SHP77 (cell line): Measurements from ENCODE around the gene RNF207.

ENCODE experiments used
- DNase-seq, 2 experiments: peaks; one replicate each; lab custom pipeline; 2025; lab: John Stamatoyannopoulos, UW

Gene RNF207

GRCh38 chr1:6174621-6175410 is 31.1 kb upstream of the RNF207 start:
- DNase-seq, result no peak

DNA sequence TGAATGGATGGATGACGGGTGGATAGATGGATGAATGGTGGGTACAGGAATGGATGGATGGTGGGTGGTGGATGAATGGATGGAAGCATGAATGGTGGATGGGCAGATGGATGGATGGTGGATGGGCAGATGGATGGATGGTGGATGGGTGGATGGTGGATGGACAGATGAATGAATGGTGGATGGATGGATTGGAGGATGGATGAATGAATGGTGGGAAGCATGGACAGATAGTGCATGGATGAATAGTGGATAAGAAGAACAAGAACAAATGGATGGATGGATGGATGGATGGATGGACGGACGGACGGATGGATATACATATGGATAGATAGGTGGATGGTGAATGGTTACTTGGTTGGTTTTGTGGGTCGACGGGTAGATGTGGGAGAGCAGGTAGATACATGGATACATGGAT is 30.5 kb upstream of the RNF207 start:
- no peak for DNase-seq

DNA sequence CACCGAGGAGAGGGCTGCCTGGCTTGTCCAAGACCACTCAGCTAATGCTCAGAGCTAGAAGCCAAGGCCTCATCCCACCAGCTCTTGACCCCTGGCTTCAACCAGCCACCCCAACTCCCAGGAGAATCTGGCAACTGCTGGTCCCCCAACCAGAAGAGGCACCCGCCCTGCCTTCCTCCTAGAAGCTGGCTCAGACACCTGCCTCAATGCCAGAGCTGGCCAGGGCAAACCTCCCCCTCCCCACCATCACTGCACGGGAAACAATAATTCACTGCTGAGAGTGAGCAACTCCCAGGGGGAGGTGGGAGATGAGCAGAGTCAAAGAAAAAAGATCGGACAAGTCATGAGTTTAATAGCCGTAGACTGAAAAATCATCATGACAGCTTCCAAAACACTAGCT is 29.1 kb upstream of the RNF207 start:
- no peak for DNase-seq

DNA sequence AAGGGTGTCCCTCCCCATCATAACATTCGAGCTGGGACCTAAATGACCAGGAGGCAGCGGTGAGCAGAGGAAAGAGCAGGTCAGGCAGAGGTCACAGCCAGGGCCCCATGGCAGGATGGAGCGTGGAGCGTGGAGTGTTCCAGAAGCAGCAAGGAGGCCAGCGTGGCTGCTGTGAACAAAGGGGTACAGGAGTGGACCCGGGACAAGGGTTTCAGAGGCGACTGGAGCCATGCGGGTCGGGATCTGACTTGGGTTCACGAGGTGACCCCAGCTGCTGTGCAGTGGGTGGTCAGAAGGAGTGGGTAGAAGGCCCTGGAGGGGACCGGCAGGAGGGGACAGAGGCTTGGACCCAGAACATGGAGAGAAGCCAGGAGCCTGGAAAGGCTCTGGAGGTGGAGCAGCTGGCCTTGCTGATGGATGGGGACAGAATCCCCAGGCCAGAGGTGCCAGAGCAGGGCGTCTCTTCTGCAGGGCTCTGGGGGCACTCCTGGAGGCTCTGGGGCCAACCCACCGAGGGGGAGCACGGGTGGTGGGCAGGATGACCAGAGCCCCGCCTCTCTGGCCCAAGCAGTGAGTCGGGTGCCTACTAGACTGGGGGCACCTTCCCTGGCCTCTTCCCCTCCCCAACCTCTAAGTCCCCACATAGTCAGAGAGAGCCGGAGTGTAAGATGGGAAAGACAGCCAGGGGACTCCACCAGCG is 28.1 kb upstream of the RNF207 start:
- DNase-seq, result no peak

GRCh38 chr1:6178751-6179563 is 27.0 kb upstream of the RNF207 start:
- DNase-seq, result no peak

DNA sequence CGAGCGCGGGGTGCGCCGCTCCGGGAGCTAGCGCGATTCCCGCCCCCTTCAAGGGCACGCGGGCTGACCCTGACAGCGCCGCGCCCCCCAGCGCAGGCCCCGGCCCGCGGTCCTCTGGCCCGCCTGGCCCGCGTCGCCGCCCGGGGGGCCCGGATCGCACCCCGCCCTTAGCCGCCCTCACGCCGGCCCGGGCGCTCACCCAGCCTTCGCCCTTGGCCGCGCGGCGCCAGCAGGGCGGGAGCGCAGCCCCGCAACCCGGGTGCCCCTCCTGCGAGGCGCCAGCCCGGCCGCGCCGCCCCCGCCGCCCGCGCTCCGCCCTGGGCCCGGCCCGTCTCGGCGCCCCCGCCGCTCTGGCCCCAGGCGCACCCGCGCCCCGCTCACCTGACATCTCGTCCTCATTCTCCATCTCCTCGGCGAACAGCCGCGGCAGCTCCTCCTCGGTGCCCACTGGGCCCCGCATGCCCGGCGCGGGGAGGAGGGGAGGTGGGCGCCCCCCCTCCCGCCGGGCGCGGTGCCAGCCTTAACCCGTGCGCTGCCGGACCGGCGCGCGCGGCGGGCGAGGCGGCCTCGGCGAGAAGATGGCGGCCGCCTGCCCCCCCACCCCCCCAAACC is 26.2 kb upstream of the RNF207 start:
- no peak for DNase-seq

DNA sequence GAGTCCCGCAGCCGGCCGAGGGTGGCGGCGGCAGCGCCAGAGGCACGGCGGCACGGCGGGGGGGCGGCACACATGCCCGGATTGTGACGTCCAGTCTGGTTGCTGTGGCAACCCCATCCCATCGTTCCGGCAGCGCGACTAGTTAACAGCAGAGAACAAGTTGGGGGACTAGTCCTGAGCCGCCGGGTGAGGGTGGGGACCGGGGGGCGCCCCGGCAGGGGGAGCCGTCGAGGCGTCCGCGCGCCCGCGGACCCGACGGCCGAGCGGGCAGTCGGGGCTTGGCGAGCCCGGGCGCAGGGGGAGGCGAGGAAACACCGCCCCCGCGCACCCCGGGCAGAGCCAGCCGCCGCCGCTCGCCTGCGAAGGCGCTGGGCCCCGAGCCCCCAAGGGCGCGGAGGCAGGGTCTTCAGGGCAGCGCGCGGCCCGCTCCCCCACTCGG is 25.6 kb upstream of the RNF207 start, which contains the start of gene CHD5:
Gene CHD5 (minus strand): TSS at position 54 of the 439 bp plus-strand sequence. CDS start 298 bp downstream, outside the sequence.
- DNase-seq, result peak in 1 of 2 experiments; percentile 22

DNA sequence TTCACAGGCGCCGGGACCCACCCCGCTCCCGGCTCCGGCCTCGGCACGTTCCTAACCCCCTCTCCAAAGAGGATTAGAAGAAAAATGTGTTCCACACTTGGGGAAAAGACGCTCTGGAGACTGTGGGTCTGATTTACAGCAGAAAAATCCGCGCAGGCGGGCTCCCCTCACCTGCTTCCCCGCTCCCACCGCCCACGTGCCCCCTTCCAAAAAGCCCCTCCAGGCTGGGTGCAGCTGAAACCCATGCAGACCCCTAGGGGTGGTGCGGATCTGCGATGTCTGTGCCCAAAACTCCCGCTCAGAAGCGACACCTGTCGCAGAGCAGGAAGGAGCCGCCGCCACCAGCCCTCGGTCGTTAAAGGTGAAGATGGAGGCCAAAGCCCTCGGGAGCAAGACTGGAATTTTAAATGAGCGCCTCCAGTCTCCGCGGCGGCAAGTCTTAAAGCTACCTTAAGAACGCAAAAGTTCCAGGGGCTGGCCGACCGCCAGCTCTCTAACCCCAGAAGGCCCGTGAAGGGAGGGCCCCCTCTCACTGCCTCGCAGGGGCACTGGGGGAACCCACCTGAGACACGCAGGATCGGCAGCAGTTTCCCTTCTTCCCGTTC is 25.1 kb upstream of the RNF207 start:
- DNase-seq, result no peak

DNA sequence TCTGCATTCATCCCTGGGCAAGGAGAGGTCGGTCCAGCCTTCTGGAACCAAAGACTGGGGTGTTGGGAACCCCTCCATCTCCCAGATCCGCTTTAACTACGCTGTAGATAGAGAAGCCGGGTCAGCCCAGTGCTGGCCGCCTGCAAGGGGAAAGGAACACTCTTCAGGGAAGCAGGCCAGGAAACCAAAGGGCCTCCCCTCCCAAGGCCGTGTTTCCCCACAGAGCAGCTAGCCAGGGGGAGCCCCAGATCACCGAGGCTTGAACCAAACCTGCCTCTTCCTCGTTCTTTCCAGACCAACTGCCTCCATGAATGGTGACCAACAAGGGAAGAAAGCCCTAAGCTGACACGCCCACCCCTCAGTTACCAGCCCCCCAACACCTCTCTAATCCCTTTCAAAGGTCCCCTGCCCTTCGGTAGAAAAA is 24.6 kb upstream of the RNF207 start:
- no peak for DNase-seq

GRCh38 chr1:6183520-6183989 is 22.4 kb upstream of the RNF207 start:
- no peak for DNase-seq

DNA sequence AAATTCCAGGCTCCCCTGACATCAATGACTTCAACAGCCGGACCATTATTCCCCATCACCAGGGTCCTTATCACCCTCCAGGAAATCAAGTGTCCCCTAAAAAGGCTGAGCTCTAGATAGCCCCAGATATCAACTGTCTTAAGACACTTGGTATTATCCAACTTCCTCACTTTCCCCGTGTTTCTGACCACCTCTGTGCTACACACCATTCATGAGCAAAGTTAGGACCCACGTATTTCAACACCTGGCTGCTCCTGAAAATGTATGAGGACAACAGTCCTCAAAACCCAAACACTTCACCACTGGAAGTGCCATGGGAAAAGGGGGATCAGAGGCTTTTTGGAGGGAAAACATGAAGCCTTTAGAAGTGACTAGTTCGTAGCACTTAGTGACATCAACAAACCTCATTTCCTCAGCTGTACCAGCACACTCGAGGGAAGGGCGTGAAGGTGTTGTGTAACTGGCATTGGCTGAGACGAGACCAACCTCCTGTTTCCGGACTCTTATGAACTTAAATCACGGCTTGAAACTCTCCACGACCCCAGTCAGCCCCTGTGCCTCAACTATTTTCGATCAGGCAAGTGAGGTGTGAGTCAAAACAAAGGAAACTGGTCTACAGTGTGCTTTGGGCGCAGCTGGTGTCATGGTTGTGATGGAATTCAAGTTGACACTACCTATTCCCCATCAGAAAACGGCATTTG is 21.7 kb upstream of the RNF207 start:
- no peak for DNase-seq

GRCh38 chr1:6185151-6185550 is 20.8 kb upstream of the RNF207 start:
- no peak for DNase-seq

GRCh38 chr1:6185635-6186382 is 20.1 kb upstream of the RNF207 start:
- peak in 1 of 2 experiments; percentile 12 for DNase-seq

- DNase-seq, result no peak
Observed at GRCh38 chr1:6188466-6188865, 17.5 kb upstream of the RNF207 start.

DNA sequence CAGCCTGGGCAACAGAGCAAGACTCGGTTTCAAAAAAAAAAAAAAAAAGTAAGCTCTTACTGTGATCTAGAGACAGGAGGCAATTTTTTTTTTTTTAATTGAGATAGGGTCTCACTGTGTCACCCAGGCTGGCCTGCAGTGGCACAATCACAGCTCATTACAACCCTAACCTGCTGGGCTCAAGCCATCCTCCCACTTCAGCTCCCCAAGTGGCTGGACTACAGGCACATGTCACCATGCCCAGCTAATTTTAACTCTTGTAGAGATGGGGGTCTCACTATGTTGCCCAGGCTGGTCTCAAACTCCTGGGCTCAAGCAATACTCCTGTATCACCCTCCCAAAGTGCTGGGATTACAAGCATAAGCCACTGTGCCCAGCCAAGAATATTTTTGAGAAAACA is 14.0 kb upstream of the RNF207 start:
- no peak for DNase-seq

GRCh38 chr1:6197746-6198427 is 8.0 kb upstream of the RNF207 start:
- DNase-seq, result no peak

DNA sequence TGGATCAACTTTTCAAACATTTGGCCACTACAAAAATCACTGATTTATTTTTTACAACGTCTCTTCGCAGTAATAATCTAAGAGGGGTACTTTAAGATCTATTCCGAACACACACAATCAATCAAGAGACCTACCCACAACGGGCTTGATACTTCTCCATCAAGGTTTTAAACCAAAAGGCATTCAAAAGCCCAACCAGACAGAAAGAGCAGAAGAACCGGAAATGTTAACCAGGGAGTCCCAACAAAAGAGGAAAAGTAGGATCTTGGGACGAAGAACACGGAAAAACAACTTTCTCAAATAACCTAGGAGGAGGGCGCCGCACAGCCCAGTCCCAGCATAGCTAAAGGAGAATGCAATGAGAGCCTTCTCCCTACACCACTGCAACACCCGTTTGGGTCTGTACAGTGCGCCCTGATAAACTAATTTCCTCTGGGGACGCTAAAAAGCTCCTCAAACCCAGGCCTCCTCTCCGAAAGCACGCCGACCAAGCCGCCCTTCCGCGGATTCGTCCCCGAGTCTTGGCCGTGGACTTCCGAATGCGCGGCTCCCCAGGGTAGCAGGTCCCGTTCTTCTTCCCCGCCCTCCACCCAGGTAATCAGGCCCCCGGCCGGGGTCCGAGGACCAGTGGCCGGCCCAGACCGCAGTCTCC is 7.1 kb upstream of the RNF207 start:
- no peak for DNase-seq

- DNase-seq, result peak; percentile 98 to 99
Observed at GRCh38 chr1:6199298-6200187, 6.4 kb upstream of the RNF207 start, which contains the start of gene RPL22. RPL22 (minus strand) TSS chr1:6199595; CDS start chr1:6199573, 22 bp downstream.
